Measurements from ENCODE around the gene ARHGAP44. TPM values are rescaled to one million over a fixed set of nuclear protein-coding genes. Genes with fewer than 3 reads are reported as not detected.

ARHGAP44 gene
- total RNA-seq, 1 donor from 2014 or later, result 8.7 TPM

DNA sequence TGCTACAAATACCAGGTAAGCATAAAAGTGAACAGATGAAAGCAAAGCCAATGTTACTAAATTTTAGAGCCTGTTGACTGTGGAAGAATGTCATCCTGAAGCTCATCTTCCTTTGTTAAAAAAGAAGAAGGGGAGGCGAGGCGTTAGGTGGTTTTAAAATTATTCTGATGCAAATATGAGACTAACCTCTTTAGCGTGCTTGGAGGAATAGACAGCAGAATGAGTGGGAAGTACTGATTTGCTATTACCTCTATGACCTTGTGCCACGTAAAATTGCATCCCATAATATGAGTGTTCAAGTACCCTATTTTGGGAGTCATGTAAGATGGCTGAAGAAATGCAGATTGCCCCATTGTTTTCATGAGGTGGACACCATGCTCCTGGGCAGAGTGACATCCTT is 132.8 kb downstream of the ARHGAP44 start:
- H3K4me1 Mint-ChIP-seq, result no peaks in the 10 kb centered on the region
- Histone ChIP-seq H3K9ac (no peak overlapping the region), H4K20me1 (ENCODE audit: low read depth) (no peaks in the 10 kb centered on the region), H3K36me3 (no peaks in the 10 kb centered on the region), H3K27ac (no peak overlapping the region), H3K4me1 (no peaks in the 10 kb centered on the region), H3F3A (ENCODE audit: low read depth) (no peaks in the 10 kb centered on the region), H3K79me2 (ENCODE audit: low read depth) (no peaks in the 10 kb centered on the region), H3K9me3 (ENCODE audit: low read depth) (no peaks in the 10 kb centered on the region), H2AFZ (replicated peaks) (no peak overlapping the region), H3K4me2 (no peak overlapping the region), H3K4me3 (no peak overlapping the region), H3K27me3 (no peaks in the 10 kb centered on the region)
- H3K27ac Mint-ChIP-seq, result no peak overlapping the region
- no peak for DNase-seq (ENCODE audit: low spot score)
- no peak overlapping the region for H3K4me3 Mint-ChIP-seq
- H3K27me3 Mint-ChIP-seq (ENCODE audit: insufficient read depth, low read depth), result peaks cover 4% of the 10 kb centered on the region
- TF ChIP-seq CTCF (IDR thresholded peaks at IDR 0.05) (no peak), EZH2phosphoT487 (IDR thresholded peaks at IDR 0.05) (no peak), EZH2 (IDR thresholded peaks at IDR 0.05) (no peak)
- no peaks in the 10 kb centered on the region for H3K9me3 Mint-ChIP-seq
- peaks cover 11% of the 10 kb centered on the region for H3K36me3 Mint-ChIP-seq

- H3F3A ChIP-seq (ENCODE audit: low read depth), result no peaks in the 10 kb centered on the region
- no peaks in the 10 kb centered on the region for H3K27me3 ChIP-seq
- H3K27ac ChIP-seq, result no peak overlapping the region
- no peak overlapping the region for H3K4me2 ChIP-seq
- no peak overlapping the region for H3K4me3 ChIP-seq
- Mint-ChIP-seq H3K27ac (no peak overlapping the region), H3K4me1 (peaks cover 2% of the 10 kb centered on the region), H3K36me3 (peaks cover 10% of the 10 kb centered on the region), H3K9me3 (no peaks in the 10 kb centered on the region), H3K4me3 (no peak overlapping the region), H3K27me3 (ENCODE audit: insufficient read depth, low read depth) (peaks cover 4% of the 10 kb centered on the region)
- H2AFZ ChIP-seq (replicated peaks), result no peak overlapping the region
- no peaks in the 10 kb centered on the region for H3K9me3 ChIP-seq (ENCODE audit: low read depth)
- H3K4me1 ChIP-seq, result no peaks in the 10 kb centered on the region
- H4K20me1 ChIP-seq (ENCODE audit: low read depth), result no peaks in the 10 kb centered on the region
- no peaks in the 10 kb centered on the region for H3K36me3 ChIP-seq
- H3K79me2 ChIP-seq (ENCODE audit: low read depth), result no peaks in the 10 kb centered on the region
- no peak for TF ChIP-seq CTCF (IDR thresholded peaks at IDR 0.05)
- no peak for TF ChIP-seq EZH2 (IDR thresholded peaks at IDR 0.05)
- TF ChIP-seq EZH2phosphoT487 (IDR thresholded peaks at IDR 0.05), result no peak
- no peak overlapping the region for H3K9ac ChIP-seq
- no peak for DNase-seq (ENCODE audit: low spot score)
These were observed 135.3 kb downstream of the ARHGAP44 start for GRCh38 chr17:12924614-12925013.

DNA sequence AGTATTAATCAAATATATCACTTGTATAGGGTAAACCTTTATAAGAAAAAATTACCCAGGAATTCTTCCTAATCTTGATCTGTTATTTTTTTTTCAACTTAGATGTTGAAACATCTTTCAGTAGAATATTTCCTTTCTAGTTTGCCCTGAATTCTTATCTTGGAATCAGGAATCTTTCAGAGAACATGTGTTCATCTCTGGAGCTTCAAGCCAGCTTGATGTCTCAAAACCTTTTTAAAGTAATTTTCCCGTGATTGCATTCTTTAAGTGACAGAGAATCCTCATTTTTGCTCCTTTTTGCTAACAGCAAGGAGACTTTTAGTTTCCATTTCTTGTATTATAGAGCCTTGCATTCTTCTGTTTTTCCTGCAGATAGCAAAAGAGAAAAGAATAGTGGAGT is 137.7 kb downstream of the ARHGAP44 start:
- H3K9me3 Mint-ChIP-seq, result no peaks in the 10 kb centered on the region
- H3K27ac Mint-ChIP-seq, result no peak overlapping the region
- Histone ChIP-seq H3K9ac (no peak overlapping the region), H3K9me3 (ENCODE audit: low read depth) (no peaks in the 10 kb centered on the region), H3K36me3 (no peaks in the 10 kb centered on the region), H3K4me1 (no peaks in the 10 kb centered on the region), H3K79me2 (ENCODE audit: low read depth) (no peaks in the 10 kb centered on the region), H3K27ac (no peak overlapping the region), H2AFZ (replicated peaks) (no peak overlapping the region), H4K20me1 (ENCODE audit: low read depth) (no peaks in the 10 kb centered on the region), H3F3A (ENCODE audit: low read depth) (no peaks in the 10 kb centered on the region), H3K4me2 (no peak overlapping the region), H3K4me3 (no peak overlapping the region), H3K27me3 (no peaks in the 10 kb centered on the region)
- DNase-seq (ENCODE audit: low spot score), result no peak
- peaks cover 2% of the 10 kb centered on the region for H3K4me1 Mint-ChIP-seq
- H3K27me3 Mint-ChIP-seq (ENCODE audit: insufficient read depth, low read depth), result no peaks in the 10 kb centered on the region
- H3K4me3 Mint-ChIP-seq, result no peak overlapping the region
- peaks cover 4% of the 10 kb centered on the region for H3K36me3 Mint-ChIP-seq
- no peak for TF ChIP-seq EZH2phosphoT487 (IDR thresholded peaks at IDR 0.05)
- no peak for TF ChIP-seq EZH2 (IDR thresholded peaks at IDR 0.05)
- no peak for TF ChIP-seq CTCF (IDR thresholded peaks at IDR 0.05)
